K562 (cell line): ENCODE data around the gene FREM1. TPM values are rescaled to one million over a fixed set of nuclear protein-coding genes. Genes with fewer than 3 reads are reported as not detected.

Experiments
- ARHGAP35 ChIP-seq: fragments of 450-650 bp; IDR thresholded peaks from 2 replicates; pipeline ENCODE4 v1.6.1; 2018; ENCODE audit not compliant: partially characterized antibody
- CBFA2T3 ChIP-seq: fragments of 450-650 bp; IDR thresholded peaks from 2 replicates; pipeline ENCODE4 v1.6.1; 2017
- IRF2 ChIP-seq: sonication (generic); formaldehyde crosslinking; IDR thresholded peaks from 2 replicates; pipeline ENCODE4 v1.8.1; 2022; ENCODE audit warnings: mild to moderate bottlenecking, missing genetic modification reagents
- KDM1A ChIP-seq, 2 experiments: fragments of 450-650 bp; IDR thresholded peaks; 2 replicates each; pipeline ENCODE4 v1.6.1; 2016; ENCODE audit warnings: mild to moderate bottlenecking in 2 of 2
- KLF6 ChIP-seq: fragments of 250-450 bp; sonication (Bioruptor Pico); IDR thresholded peaks from 2 replicates; pipeline ENCODE4 v1.4.0; 2020; ENCODE audit warnings: mild to moderate bottlenecking, moderate library complexity, borderline replicate concordance
- NFATC3 ChIP-seq: fragments of 450-650 bp; IDR thresholded peaks from 2 replicates; pipeline ENCODE4 v1.6.1; 2017; ENCODE audit warnings: mild to moderate bottlenecking
- NFE2 ChIP-seq: IDR thresholded peaks from 2 replicates; pipeline ENCODE4 v1.6.1; 2014; ENCODE audit warnings: antibody characterized with exemption, low read depth
- NFYB ChIP-seq: IDR thresholded peaks from 2 replicates; pipeline ENCODE4 v1.6.1; 2011; ENCODE audit warnings: mild to moderate bottlenecking, moderate library complexity; ENCODE audit not compliant: insufficient read length; ENCODE audit errors: extremely low read depth
- POLR2H ChIP-seq: IDR thresholded peaks from 2 replicates; pipeline ENCODE4 v1.6.1; 2016; ENCODE audit warnings: missing genetic modification characterization, low read depth, mild to moderate bottlenecking, control low read depth, missing compliant biosample characterization, moderate library complexity
- PURB ChIP-seq: sonication (generic); formaldehyde crosslinking; IDR thresholded peaks from 2 replicates; pipeline ENCODE4 v1.9.0; 2021; ENCODE audit warnings: low read depth, mild to moderate bottlenecking, missing genetic modification reagents
- SNRNP70 ChIP-seq: fragments of 200-400 bp; formaldehyde crosslinking; optimal IDR thresholded peaks from 2 replicates; pipeline ENCODE3; 2017; ENCODE audit warnings: low read depth, low read length
- SRSF3 ChIP-seq: fragments of 200-400 bp; formaldehyde crosslinking; IDR thresholded peaks from 2 replicates; pipeline ENCODE4 v1.6.1; 2016; ENCODE audit warnings: mild to moderate bottlenecking, low read length, moderate library complexity; ENCODE audit not compliant: insufficient read depth
- TAL1 ChIP-seq: fragments of 450-650 bp; IDR thresholded peaks from 2 replicates; pipeline ENCODE4 v1.6.1; 2016; ENCODE audit warnings: mild to moderate bottlenecking
- TBL1XR1 ChIP-seq, 2 experiments: IDR thresholded peaks; 2 replicates each; pipeline ENCODE4 v1.6.1; 2012; ENCODE audit warnings: improper control_type of control experiment in 2 of 2, low read length in 2 of 2, mild to moderate bottlenecking in 1 of 2
- THRB ChIP-seq: fragments of 450-650 bp; formaldehyde crosslinking; conservative IDR thresholded peaks from 2 replicates; pipeline ENCODE4 v1.4.0; 2022; ENCODE audit warnings: mild to moderate bottlenecking, missing genetic modification characterization
- ZBED1 ChIP-seq: IDR thresholded peaks from 2 replicates; pipeline ENCODE4 v1.6.1; 2014
- ZBTB43 ChIP-seq: sonication (generic); formaldehyde crosslinking; IDR thresholded peaks from 2 replicates; pipeline ENCODE4 v1.8.0; 2023; ENCODE audit warnings: mild to moderate bottlenecking, missing genetic modification reagents
- ZEB2 ChIP-seq: fragments of 450-650 bp; IDR thresholded peaks from 2 replicates; pipeline ENCODE4 v1.6.1; 2016
- ZNF232 ChIP-seq: sonication (generic); formaldehyde crosslinking; IDR thresholded peaks from 2 replicates; pipeline ENCODE4 v1.8.0; 2022; ENCODE audit warnings: mild to moderate bottlenecking, missing genetic modification reagents
- ZNF551 ChIP-seq: fragments of 250-450 bp; sonication (Bioruptor Pico); IDR thresholded peaks from 2 replicates; pipeline ENCODE4 v1.5.0; 2021; ENCODE audit warnings: mild to moderate bottlenecking, moderate library complexity
- polyA plus RNA-seq, 8 experiments: library from polyadenylated mRNA; depleted of rRNA in 4 of 8; stranded (reverse) in 5 of 8; unstranded in 3 of 8; fragments of >200 nt; fragmentation: Nextera tagmentation in 2 of 8; fragmentation: Illumina TruSeq in 1 of 8; extraction: Ambion mirVana in 2 of 8; extraction: Trizol in 1 of 8; gene quantifications; 2 replicates each; pipeline versions ENCODE4 v1.2.1 to v1.2.3, GENCODE V29; 2011 to 2014; ENCODE audit warnings: inconsistent platforms in 1 of 8, missing spikeins in 1 of 8
- total RNA-seq, 7 experiments: library from RNA; depleted of rRNA in 6 of 7; stranded (reverse); fragments of >200 nt in 6 of 7; fragmentation: Illumina TruSeq in 2 of 7; extraction: Trizol in 2 of 7; gene quantifications; 2 replicates each; pipeline versions ENCODE4 v1.2.1 to v1.2.3, GENCODE V29; 2011 to 2021; ENCODE audit warnings: low replicate concordance in 1 of 7
- TF ChIP-seq, protein P1 (sequence below): fragments of 450-650 bp; formaldehyde crosslinking; IDR thresholded peaks from 2 replicates; pipeline ENCODE4 v1.4.0; 2022; ENCODE audit warnings: missing genetic modification characterization
- TF ChIP-seq, protein P2 (sequence below): fragments of 450-650 bp; formaldehyde crosslinking; IDR thresholded peaks from 2 replicates; pipeline ENCODE4 v1.4.0; 2022; ENCODE audit warnings: missing genetic modification characterization
- TF ChIP-seq, protein P3 (sequence below): sonication (generic); formaldehyde crosslinking; IDR thresholded peaks from 2 replicates; pipeline ENCODE4 v1.8.0; 2022; ENCODE audit warnings: mild to moderate bottlenecking, missing genetic modification reagents

Gene FREM1
- total and polyA plus RNA-seq, 9 of the 15 experiments (the other 6 are each of a cell fraction or from before 2014, with no cell fraction given) = 0.03 to 0.24 (median 0.13) TPM; not detected in 2

- no peak for TF ChIP-seq ZBTB43 (CRISPR knock-in tag)
- no peak for TF ChIP-seq IRF2
- no peak for TF ChIP-seq NFE2
- no peak for TF ChIP-seq ZNF232 (CRISPR knock-in tag)
- TF ChIP-seq TAL1 = peak; percentile 80
- peak; percentile 86 for TF ChIP-seq CBFA2T3
- TF ChIP-seq, protein P1, sequence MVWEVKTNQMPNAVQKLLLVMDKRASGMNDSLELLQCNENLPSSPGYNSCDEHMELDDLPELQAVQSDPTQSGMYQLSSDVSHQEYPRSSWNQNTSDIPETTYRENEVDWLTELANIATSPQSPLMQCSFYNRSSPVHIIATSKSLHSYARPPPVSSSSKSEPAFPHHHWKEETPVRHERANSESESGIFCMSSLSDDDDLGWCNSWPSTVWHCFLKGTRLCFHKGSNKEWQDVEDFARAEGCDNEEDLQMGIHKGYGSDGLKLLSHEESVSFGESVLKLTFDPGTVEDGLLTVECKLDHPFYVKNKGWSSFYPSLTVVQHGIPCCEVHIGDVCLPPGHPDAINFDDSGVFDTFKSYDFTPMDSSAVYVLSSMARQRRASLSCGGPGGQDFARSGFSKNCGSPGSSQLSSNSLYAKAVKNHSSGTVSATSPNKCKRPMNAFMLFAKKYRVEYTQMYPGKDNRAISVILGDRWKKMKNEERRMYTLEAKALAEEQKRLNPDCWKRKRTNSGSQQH = no peak
- TF ChIP-seq POLR2H (tag) = no peak
- TF ChIP-seq NFATC3 = no peak
- 0 out of 4 replicates have a peak, but pooled peaks of 1 of the 2 experiments have one; percentile 33 for TF ChIP-seq KDM1A (IDR thresholded peaks at IDR 0.05)
- TF ChIP-seq TBL1XR1 (IDR thresholded peaks at IDR 0.05; ENCODE audit: low read length in 2 of 2) = peak in 1 of 2 experiments; percentile 50; a peak in 1 of 4 replicates
- no peak for TF ChIP-seq KLF6 (CRISPR knock-in tag)
- TF ChIP-seq ZEB2 = peak; percentile 16; the same call in 1 of the 2 replicates
- TF ChIP-seq, protein P2, sequence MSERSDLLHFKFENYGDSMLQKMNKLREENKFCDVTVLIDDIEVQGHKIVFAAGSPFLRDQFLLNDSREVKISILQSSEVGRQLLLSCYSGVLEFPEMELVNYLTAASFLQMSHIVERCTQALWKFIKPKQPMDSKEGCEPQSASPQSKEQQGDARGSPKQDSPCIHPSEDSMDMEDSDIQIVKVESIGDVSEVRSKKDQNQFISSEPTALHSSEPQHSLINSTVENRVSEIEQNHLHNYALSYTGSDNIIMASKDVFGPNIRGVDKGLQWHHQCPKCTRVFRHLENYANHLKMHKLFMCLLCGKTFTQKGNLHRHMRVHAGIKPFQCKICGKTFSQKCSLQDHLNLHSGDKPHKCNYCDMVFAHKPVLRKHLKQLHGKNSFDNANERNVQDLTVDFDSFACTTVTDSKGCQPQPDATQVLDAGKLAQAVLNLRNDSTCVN (CRISPR knock-in tag) = no peak
- TF ChIP-seq THRB (CRISPR knock-in tag) = no peak
- no peak for TF ChIP-seq ARHGAP35
- TF ChIP-seq, protein P3, sequence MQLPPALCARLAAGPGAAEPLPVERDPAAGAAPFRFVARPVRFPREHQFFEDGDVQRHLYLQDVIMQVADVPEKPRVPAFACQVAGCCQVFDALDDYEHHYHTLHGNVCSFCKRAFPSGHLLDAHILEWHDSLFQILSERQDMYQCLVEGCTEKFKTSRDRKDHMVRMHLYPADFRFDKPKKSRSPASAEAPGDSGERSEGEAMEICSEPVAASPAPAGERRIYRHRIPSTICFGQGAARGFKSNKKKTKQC (CRISPR knock-in tag) = no peak
- no peak for TF ChIP-seq ZBED1
- no peak for TF ChIP-seq SNRNP70
- no peak for TF ChIP-seq SRSF3
- TF ChIP-seq NFYB = no peak
- no peak for TF ChIP-seq ZNF551
- no peak for TF ChIP-seq PURB (CRISPR knock-in tag)
These were observed 3.4 kb downstream of the FREM1 start (continued) for GRCh38 chr9:14906644-14907359.
